Measurements from ENCODE around the gene DGKB. TPM values are rescaled to one million over a fixed set of nuclear protein-coding genes. Genes with fewer than 3 reads are reported as not detected.

The DGKB gene
- polyA plus RNA-seq: 1.3 TPM
- long read RNA-seq, donor 1: 0 reads
- long read RNA-seq, donor 2: 0 reads
- long read RNA-seq, donor 3: 0 reads
- long read RNA-seq, donor 4: 0 reads
- long read RNA-seq, donor 5: 0 reads
- long read RNA-seq, donor 6: 0 reads
- long read RNA-seq, donor 7: 0 reads
- long read RNA-seq, donor 8: 0 reads
- long read RNA-seq, donor 9: 0 reads
- long read RNA-seq, donor 10: 0 reads
- long read RNA-seq, donor 11: 0 reads

GRCh38 chr7:14902589-14903067, at the start of gene DGKB:
Gene DGKB, minus strand, starts transcription at chr7:14902751.
- WGBS (ENCODE audit: insufficient coverage, low lambda C conversion rate): no CpG with 5 or more reads among the region's 16 CpGs
- peak in 1 of 2 donors; percentile 9 for DNase-seq
- Histone ChIP-seq H3K9me3 (ENCODE audit: control insufficient read depth, low read depth, low read length) (no peaks in the 10 kb centered on the region), H3K36me3 (ENCODE audit: control insufficient read depth, insufficient read depth, low read length) (no peaks in the 10 kb centered on the region), H3K4me3 (ENCODE audit: low read length) (peak within 1 kb of the TSS; percentile 26), H3K27me3 (ENCODE audit: control insufficient read depth, insufficient read depth, low read length) (peaks cover 16% of the 10 kb centered on the region), H3K4me1 (ENCODE audit: control insufficient read depth, insufficient read depth, low read length) (no peaks in the 10 kb centered on the region), H3K27ac (ENCODE audit: low read length) (no peak within 1 kb of the TSS)

GRCh38 chr7:14950013-14950412, 47.5 kb upstream of the DGKB start:
- Histone ChIP-seq H3K27me3 (ENCODE audit: control insufficient read depth, insufficient read depth, low read length) (no peaks in the 10 kb centered on the region), H3K4me3 (ENCODE audit: low read length) (no peak overlapping the region), H3K9me3 (ENCODE audit: control insufficient read depth, low read depth, low read length) (no peaks in the 10 kb centered on the region), H3K4me1 (ENCODE audit: control insufficient read depth, insufficient read depth, low read length) (no peaks in the 10 kb centered on the region), H3K27ac (ENCODE audit: low read length) (no peak overlapping the region), H3K36me3 (ENCODE audit: control insufficient read depth, insufficient read depth, low read length) (no peaks in the 10 kb centered on the region)
- DNase-seq: no peak
- WGBS (ENCODE audit: insufficient coverage, low lambda C conversion rate): 100% methylated on average over 2 of the region's 4 CpGs

GRCh38 chr7:14938181-14938580, 35.6 kb upstream of the DGKB start:
- H3K4me1 ChIP-seq (ENCODE audit: control insufficient read depth, insufficient read depth, low read length): peaks cover 3% of the 10 kb centered on the region
- no peaks in the 10 kb centered on the region for H3K27me3 ChIP-seq (ENCODE audit: control insufficient read depth, insufficient read depth, low read length)
- no peak overlapping the region for H3K4me3 ChIP-seq (ENCODE audit: low read length)
- H3K27ac ChIP-seq (ENCODE audit: low read length): no peak overlapping the region
- no peaks in the 10 kb centered on the region for H3K36me3 ChIP-seq (ENCODE audit: control insufficient read depth, insufficient read depth, low read length)
- no peaks in the 10 kb centered on the region for H3K9me3 ChIP-seq (ENCODE audit: control insufficient read depth, low read depth, low read length)
- whole genome bisulfite sequencing (ENCODE audit: insufficient coverage, low lambda C conversion rate): 60% methylated on average over 1 of the region's 1 CpG
- no peak for DNase-seq

- Histone ChIP-seq H3K4me3 (ENCODE audit: low read length) (no peak overlapping the region), H3K4me1 (ENCODE audit: control insufficient read depth, insufficient read depth, low read length) (peaks cover 3% of the 10 kb centered on the region), H3K27me3 (ENCODE audit: control insufficient read depth, insufficient read depth, low read length) (no peaks in the 10 kb centered on the region), H3K36me3 (ENCODE audit: control insufficient read depth, insufficient read depth, low read length) (no peaks in the 10 kb centered on the region), H3K9me3 (ENCODE audit: control insufficient read depth, low read depth, low read length) (no peaks in the 10 kb centered on the region), H3K27ac (ENCODE audit: low read length) (no peak overlapping the region)
- DNase-seq: no peak
- 88% methylated on average over 1 of the region's 1 CpG for WGBS (ENCODE audit: insufficient coverage, low lambda C conversion rate)
Measured at GRCh38 chr7:14937581-14937980, 35.0 kb upstream of the DGKB start.

- WGBS (ENCODE audit: insufficient coverage, low lambda C conversion rate): 0% methylated on average over 4 of the region's 5 CpGs
- Histone ChIP-seq H3K27me3 (ENCODE audit: control insufficient read depth, insufficient read depth, low read length) (no peaks in the 10 kb centered on the region), H3K36me3 (ENCODE audit: control insufficient read depth, insufficient read depth, low read length) (no peaks in the 10 kb centered on the region), H3K4me3 (ENCODE audit: low read length) (no peak overlapping the region), H3K27ac (ENCODE audit: low read length) (peak overlapping the region; percentile 41), H3K4me1 (ENCODE audit: control insufficient read depth, insufficient read depth, low read length) (peaks cover 3% of the 10 kb centered on the region), H3K9me3 (ENCODE audit: control insufficient read depth, low read depth, low read length) (no peaks in the 10 kb centered on the region)
- DNase-seq: peak; percentile 82 to 88
Measured at GRCh38 chr7:14936554-14936953, 34.0 kb upstream of the DGKB start.

- peaks cover 3% of the 10 kb centered on the region for H3K4me1 ChIP-seq (ENCODE audit: control insufficient read depth, insufficient read depth, low read length)
- H3K9me3 ChIP-seq (ENCODE audit: control insufficient read depth, low read depth, low read length): no peaks in the 10 kb centered on the region
- WGBS (ENCODE audit: insufficient coverage, low lambda C conversion rate): no CpG with 5 or more reads among the region's 3 CpGs
- no peak overlapping the region for H3K27ac ChIP-seq (ENCODE audit: low read length)
- no peak for DNase-seq
- H3K36me3 ChIP-seq (ENCODE audit: control insufficient read depth, insufficient read depth, low read length): no peaks in the 10 kb centered on the region
- no peaks in the 10 kb centered on the region for H3K27me3 ChIP-seq (ENCODE audit: control insufficient read depth, insufficient read depth, low read length)
- H3K4me3 ChIP-seq (ENCODE audit: low read length): no peak overlapping the region
Measured at GRCh38 chr7:14934839-14935238, 32.3 kb upstream of the DGKB start.

DNA sequence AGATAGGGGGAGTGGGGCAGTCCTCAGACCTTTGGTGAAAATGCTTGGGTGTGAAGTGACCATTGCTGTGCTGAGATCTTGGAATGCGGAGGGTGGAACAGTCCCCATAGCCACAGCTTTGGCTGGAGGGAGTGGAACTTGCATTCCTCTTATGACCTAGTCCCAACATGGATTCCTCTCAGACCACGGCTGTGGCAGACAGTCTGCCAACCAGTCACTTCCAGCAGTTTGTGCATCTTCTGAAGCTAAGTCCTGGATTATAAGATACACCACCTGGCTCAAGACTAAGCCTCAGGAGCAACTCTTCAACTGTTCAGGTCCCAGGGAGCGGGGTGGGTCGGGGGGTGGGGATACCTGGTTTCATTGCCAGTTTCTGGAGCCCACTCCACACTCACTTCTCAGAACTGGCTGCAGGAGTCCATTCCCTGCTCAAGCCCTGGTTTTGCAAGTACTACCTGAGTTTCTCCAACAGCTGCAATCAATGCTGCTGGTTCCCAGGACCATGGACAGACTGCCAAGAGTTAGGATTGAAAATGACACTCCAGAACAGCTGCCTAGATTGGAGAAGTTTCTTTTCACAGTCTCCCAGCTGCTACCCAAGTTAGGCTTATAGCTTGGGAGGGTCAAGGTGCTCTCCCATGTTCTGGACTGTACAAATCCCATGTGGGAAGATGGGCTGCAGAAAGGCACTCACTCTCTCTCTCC, 29.1 kb upstream of the DGKB start:
- no peaks in the 10 kb centered on the region for H3K27me3 ChIP-seq (ENCODE audit: control insufficient read depth, insufficient read depth, low read length)
- no peaks in the 10 kb centered on the region for H3K9me3 ChIP-seq (ENCODE audit: control insufficient read depth, low read depth, low read length)
- WGBS (ENCODE audit: insufficient coverage, low lambda C conversion rate): no CpG with 5 or more reads among the region's 4 CpGs
- no peak overlapping the region for H3K27ac ChIP-seq (ENCODE audit: low read length)
- no peak for DNase-seq
- no peaks in the 10 kb centered on the region for H3K36me3 ChIP-seq (ENCODE audit: control insufficient read depth, insufficient read depth, low read length)
- peaks cover 3% of the 10 kb centered on the region for H3K4me1 ChIP-seq (ENCODE audit: control insufficient read depth, insufficient read depth, low read length)
- no peak overlapping the region for H3K4me3 ChIP-seq (ENCODE audit: low read length)

DNA sequence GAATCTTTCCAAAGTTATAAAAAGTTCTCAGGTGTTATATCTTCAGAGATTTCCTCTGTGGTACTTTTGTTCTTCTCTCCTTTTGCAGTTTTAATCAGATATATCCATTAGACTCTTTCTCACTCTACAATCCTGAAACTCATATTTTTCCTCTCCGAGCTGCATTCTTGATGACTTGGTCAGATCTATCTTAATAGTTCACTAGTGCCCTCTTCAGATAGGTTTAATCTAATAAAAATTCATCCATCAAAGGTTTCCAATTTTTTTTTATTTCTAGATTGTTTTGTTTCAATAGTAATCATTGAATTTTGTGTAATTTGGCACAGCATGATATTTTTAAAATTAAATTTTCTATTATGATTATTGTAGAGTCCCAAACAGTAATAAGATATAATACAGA, 21.8 kb upstream of the DGKB start:
- no peaks in the 10 kb centered on the region for H3K27me3 ChIP-seq (ENCODE audit: control insufficient read depth, insufficient read depth, low read length)
- DNase-seq: no peak
- H3K9me3 ChIP-seq (ENCODE audit: control insufficient read depth, low read depth, low read length): no peaks in the 10 kb centered on the region
- no peaks in the 10 kb centered on the region for H3K4me1 ChIP-seq (ENCODE audit: control insufficient read depth, insufficient read depth, low read length)
- H3K27ac ChIP-seq (ENCODE audit: low read length): no peak overlapping the region
- no CpG with 5 or more reads among the region's 1 CpG for WGBS (ENCODE audit: insufficient coverage, low lambda C conversion rate)
- H3K4me3 ChIP-seq (ENCODE audit: low read length): no peak overlapping the region
- H3K36me3 ChIP-seq (ENCODE audit: control insufficient read depth, insufficient read depth, low read length): no peaks in the 10 kb centered on the region

- no peak for DNase-seq
- no peaks in the 10 kb centered on the region for H3K36me3 ChIP-seq (ENCODE audit: control insufficient read depth, insufficient read depth, low read length)
- H3K4me3 ChIP-seq (ENCODE audit: low read length): no peak overlapping the region
Measured at GRCh38 chr7:14911077-14911476, 8.5 kb upstream of the DGKB start.

DNA sequence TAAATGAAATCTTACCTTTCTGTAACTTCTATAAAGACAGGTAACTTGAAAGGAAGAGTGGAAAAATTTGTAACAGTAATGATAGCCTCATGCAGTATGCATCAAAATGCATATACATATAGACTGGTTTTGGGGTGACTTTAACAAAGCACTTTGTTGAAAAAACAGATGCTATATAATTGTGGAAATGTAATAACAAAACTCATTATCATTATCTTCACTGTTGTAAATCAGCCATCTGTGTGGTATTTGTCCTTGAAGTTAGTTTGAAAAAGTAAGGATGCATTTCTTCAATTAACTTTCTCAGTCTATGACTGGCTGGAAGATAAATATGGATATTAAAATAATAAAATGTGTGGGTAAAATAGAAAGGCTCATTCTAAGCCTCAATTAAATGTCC, 6.1 kb upstream of the DGKB start:
- Histone ChIP-seq H3K9me3 (ENCODE audit: control insufficient read depth, low read depth, low read length) (no peaks in the 10 kb centered on the region), H3K27ac (ENCODE audit: low read length) (no peak overlapping the region), H3K27me3 (ENCODE audit: control insufficient read depth, insufficient read depth, low read length) (peaks cover under 1% of the 10 kb centered on the region), H3K4me3 (ENCODE audit: low read length) (no peak overlapping the region), H3K36me3 (ENCODE audit: control insufficient read depth, insufficient read depth, low read length) (no peaks in the 10 kb centered on the region), H3K4me1 (ENCODE audit: control insufficient read depth, insufficient read depth, low read length) (no peaks in the 10 kb centered on the region)
- DNase-seq: no peak

More at GRCh38 chr7:14911077-14911476, 8.5 kb upstream of the DGKB start:
- H3K9me3 ChIP-seq (ENCODE audit: control insufficient read depth, low read depth, low read length): no peaks in the 10 kb centered on the region
- H3K27ac ChIP-seq (ENCODE audit: low read length): no peak overlapping the region
- H3K27me3 ChIP-seq (ENCODE audit: control insufficient read depth, insufficient read depth, low read length): no peaks in the 10 kb centered on the region
- H3K4me1 ChIP-seq (ENCODE audit: control insufficient read depth, insufficient read depth, low read length): no peaks in the 10 kb centered on the region

- peaks cover 16% of the 10 kb centered on the region for H3K27me3 ChIP-seq (ENCODE audit: control insufficient read depth, insufficient read depth, low read length)
- WGBS (ENCODE audit: insufficient coverage, low lambda C conversion rate): 100% methylated on average over 2 of the region's 4 CpGs
- no peak for DNase-seq
- H3K4me1 ChIP-seq (ENCODE audit: control insufficient read depth, insufficient read depth, low read length): no peaks in the 10 kb centered on the region
- H3K9me3 ChIP-seq (ENCODE audit: control insufficient read depth, low read depth, low read length): no peaks in the 10 kb centered on the region
- no peak overlapping the region for H3K27ac ChIP-seq (ENCODE audit: low read length)
- no peak overlapping the region for H3K4me3 ChIP-seq (ENCODE audit: low read length)
- no peaks in the 10 kb centered on the region for H3K36me3 ChIP-seq (ENCODE audit: control insufficient read depth, insufficient read depth, low read length)
Measured at GRCh38 chr7:14905764-14906163, 3.2 kb upstream of the DGKB start.

All from large intestine (tissue), 12 donors.